ENCODE measurements around the gene TPO.

Gene TPO

DNA sequence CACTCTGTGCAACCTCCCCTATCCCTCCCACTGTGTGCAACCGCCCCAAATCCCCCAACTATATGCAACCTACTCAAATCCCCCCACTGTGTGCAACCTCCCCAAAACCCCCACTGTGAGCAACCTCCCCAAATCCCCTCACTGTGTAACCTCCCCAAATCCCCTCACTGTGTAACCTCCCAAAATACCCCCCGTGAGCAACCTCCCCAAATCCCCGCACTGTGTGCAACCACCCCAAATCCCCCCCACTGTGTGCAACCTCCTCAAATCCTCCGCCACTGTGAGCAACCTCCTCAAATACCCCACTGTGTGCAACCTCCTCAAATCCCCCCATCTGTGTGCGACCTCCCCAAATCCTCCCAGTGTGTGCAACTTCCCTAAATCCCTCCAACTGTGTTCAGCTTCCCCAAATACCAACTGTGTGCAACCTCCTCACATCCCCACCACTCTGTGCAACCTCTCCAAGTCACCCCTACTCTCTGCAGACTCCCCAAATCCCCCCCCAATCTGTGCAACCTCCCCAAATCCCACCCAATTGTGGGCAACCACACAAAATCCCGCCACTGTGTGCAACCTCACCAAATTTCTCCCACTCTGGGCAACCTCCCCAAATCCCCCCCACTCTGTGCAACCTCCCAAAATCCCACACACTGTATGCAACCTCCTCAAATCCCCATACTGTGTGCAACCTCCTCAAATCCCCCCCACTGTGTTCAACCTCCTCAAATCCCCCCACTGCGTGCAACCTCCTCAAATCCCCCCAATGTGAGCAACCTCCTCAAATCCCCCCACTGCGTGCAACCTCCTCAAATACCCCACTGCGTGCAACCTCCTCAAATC, 114.1 kb downstream of the TPO start:
- DNase-seq (ENCODE audit: low read depth): no peak

DNA sequence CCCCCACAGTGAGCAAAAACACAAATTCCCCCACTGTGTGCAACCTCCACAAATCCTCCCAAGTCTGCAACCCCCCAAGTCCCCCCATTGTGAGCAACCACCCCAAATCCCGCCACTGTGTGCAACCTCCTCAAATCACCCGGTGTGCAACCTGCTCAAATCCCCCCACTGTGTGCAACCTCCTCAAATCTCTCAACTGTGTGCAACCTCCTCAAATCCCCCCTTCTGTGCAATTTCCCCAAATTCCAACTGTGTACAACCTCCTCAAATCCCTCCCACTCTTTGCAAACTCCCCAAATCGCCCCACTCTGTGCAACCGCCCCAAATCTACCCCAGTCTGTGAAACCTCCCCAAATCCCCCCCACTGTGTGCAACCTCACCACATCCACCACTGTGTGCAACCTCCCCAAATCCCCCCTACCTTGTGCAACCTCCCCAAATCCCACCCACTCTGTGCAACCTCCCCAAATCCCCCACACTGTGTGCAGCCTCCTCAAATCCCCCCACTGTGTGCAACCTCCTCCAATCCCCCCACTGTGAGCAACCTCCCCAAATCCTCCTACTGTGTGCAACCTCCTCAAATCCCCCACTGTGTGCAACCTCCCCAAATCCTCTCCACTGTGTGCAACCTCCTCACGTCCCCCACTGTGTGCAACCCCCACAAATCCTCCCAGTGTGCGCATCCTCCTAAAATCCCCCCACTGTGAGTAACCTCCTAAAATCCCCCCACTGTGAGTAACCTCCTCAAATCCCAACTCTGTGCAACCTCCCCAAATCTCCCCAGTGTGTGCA, 115.2 kb downstream of the TPO start:
- DNase-seq (ENCODE audit: low read depth): no peak

DNA sequence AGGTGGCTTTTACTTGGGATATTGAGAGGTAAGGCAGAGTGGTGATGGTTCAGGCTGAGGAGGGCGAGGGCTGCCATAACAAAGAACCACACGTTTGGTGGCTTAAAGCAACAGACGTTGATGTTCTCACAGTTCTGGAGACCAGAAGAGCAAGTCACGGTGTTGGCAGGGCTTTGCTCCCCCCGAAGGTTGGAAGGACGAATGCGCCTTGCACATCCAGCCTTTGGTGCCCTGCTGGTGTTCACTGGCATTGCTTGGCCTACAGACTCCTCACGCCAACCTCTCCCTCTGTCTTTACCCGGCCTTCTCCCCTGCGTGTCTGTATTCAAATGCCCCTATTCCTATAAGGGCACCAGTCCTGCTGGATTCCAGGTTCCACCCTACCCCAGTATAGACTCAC, 125.4 kb downstream of the TPO start:
- DNase-seq (ENCODE audit: low read depth): no peak

DNA sequence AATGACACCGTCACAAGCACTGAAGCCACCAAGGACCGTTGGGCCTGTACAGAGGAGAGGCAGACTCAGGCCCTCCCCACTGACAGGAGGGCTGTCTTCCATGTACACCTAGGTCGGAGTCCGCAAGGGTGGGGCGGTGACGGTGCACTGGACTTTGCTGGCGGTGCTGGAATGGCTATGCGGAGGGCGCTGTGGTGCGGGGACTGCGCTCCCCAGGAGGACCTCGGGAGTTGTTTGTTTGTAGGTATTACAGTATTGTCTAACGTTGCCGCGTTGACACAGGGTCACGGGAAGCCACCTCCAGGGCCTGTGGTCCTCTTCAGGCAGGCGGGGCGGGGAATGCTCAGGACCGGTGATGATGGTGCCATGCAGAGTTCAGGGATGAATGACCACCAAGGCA, 126.2 kb downstream of the TPO start:
- no peak for DNase-seq (ENCODE audit: low read depth)

DNA sequence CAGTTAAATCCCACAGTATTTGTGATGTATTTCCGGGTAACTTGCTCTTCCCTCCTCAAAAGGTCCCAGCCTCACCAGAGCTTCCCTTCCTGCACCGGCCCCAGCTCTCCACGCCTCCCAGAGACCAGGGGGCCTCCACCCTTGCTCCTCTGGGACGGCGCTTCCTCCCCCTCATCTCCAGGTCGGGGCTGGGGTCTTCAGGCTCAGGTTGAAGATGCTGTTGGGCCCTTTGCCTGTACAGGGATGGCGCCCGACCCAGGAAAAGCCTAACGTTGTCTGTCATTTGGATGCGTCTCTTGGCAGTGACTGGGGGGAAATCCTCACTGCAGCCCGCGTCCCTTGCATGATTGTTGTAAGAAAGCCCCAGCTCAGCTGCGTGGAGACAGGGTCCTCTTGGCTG, 126.7 kb downstream of the TPO start:
- no peak for DNase-seq (ENCODE audit: low read depth)

DNA sequence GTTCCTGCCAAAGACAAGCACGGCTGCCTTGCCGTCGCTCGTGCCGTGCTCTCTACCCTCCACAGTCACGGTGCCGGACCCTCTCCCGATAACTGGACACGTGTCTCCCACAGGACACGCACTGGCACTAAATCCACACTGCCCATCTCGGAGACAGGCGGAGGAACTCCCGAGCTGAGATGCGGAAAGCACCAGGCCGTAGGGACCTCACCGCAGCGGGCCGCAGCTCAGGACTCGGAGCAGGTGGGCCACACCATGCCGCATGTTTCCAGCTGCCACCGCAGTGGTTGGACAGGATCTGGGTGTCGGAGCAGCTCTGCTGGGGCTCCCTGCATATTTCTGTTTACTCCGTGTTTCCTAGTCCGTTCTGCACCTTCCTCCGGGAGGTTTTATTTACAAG, 127.2 kb downstream of the TPO start:
- no peak for DNase-seq (ENCODE audit: low read depth)

DNA sequence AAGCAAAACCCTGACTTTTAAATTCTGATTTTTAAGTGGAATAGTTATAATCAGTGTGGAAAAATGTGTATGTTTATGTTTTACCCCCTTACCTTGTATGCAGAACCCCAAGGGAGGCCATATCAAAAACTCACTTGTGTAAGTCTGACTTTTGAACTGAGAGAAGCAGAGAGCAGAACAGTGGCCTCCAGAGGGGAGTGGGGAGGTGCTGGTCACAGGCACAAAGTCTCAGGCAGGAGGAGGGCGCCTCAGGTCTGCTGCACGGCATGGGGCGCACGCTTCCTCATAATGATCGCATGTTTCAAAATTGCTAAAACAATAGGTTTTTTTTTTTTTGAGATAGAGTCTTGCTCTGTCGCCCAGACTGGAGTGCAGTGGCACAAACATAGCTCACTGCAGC, 127.8 kb downstream of the TPO start:
- DNase-seq (ENCODE audit: low read depth): no peak

DNA sequence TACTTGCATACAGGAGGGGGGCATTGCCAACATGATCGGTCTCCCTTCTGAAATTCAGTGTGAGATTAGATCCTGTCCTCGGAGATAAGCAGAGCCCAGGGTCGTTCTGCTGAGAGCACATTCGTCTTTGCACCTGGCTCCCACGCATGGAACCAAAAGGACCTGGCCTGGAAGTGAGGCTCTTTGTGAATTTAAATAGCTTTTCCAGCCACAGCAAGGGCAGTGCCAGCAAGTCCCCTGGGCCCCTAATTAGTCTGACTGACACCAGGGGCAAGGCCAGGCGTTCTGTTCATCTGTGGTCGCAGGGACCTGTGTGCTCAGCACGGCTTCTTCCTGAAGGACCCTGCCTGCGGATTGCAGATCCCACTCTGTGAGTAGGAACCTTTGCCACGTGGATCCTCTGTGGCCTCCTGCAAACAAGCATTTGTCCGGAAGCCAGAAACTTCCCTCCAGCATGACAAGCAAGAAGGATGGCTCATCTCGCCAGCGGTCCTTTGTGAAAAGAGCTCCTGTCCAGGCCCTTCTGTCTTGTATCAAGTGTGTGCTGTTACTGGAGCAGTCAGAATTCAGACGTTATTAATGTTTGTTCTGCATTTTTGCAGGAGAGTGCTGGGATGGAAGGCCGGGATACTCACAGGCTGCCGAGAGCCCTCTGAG, 128.7 kb downstream of the TPO start:
- no peak for DNase-seq (ENCODE audit: low read depth)

DNA sequence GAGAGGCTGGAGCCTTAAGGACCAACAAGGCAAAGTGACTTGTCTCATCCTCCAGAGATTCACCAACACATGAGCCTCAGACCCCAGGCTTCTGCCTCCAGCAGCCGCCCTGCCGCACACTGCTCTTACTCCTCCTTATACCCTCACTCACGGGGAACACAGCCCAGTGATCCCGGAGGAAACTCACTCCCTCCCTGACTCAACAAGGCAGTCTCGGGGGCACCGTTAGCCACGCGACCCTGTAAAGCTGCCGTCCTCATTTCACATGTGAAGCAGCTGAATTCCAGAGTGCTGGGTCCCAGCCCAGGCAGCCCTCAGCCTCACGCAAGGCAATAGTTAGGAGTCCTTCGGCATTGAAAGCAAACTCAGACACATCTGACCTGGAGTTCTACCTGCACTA, 129.7 kb downstream of the TPO start:
- DNase-seq (ENCODE audit: low read depth): no peak

DNA sequence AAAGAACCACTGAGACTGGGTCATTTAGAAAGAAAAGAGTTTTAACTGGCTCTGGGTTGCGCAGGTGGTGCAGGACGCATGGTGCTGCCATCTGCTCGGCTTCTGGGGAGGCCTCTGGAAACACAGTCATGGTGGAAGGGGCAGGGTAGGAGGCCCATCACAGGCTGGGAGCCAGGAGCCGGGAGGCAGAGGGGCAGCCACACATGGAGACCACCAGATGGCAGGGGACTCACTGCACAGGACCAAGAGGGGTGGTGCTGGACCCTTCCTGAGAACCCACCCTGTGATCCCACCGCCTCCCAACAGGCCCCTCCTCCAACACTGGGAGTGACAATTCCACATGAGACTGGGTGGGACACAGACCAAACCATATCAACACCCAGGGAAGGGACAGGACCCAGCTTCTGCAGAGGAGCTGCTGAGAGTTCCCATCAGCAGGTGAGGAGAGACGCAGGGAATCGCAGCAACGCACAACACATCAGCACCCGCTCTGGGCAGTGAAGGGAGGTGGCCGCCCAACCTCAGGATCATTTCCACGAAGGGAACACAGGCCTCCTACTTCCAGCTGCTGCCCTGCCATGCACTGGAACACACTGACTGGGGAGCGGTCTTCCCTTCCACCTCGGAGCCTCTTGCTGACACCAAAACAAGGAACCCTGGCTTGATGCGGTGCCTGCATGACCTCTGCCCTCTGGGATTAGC, 130.7 kb downstream of the TPO start:
- DNase-seq (ENCODE audit: low read depth): no peak

DNA sequence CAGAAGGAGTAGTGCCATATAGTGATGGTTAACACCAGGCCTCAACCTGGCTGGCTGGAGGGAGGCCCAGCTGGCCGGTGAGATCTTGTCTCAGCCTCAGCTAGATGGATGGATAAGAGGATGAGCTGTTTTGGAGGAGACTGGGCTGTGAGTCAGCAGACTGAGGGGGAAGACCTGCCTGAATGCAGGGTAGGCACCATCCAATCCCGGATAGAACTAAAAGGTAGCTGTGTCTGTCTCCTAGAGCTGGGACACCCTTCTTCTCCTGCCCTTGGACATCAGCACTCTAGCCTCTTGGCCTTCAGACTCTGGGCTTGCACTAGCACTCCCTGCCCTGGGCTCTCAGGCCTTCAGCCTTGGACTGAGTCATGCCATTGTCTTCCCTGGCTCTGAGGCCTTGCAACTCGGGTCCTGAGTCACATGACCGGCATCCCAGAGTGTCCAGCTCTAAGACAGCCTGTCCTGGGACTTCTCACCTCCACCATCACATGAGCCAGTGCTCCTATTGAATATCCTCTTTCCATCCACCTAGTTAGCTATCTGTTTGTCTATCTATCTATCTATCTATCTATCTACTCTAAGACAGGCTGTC, 131.3 kb downstream of the TPO start:
- DNase-seq (ENCODE audit: low read depth): no peak

DNA sequence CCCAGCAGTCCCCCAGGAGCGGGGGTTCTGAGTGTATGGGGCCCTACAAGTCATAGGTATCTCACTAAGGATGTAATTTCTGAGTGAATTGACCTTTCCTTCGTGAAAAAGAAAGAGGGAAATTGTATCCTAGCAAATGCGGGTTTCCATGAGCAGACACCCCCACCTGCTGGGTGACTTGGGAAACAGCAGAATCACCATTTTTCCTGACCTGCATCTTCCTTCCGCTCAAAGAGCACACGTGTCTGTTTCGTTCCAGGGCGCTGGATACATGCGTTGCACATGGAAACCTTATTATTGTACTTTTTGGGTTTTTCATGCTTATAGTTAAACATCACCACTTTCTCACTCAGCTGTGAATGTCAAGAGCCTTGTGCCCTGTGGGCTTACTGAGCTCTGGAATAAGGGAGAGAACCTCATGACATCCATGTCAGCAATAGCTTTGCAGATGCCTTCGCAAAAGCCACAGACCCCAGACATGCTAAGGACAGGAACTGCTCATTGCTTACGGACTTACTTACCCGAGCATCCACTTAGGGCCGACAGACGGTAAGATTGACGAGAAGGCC, 132.8 kb downstream of the TPO start:
- no peak for DNase-seq (ENCODE audit: low read depth)

DNA sequence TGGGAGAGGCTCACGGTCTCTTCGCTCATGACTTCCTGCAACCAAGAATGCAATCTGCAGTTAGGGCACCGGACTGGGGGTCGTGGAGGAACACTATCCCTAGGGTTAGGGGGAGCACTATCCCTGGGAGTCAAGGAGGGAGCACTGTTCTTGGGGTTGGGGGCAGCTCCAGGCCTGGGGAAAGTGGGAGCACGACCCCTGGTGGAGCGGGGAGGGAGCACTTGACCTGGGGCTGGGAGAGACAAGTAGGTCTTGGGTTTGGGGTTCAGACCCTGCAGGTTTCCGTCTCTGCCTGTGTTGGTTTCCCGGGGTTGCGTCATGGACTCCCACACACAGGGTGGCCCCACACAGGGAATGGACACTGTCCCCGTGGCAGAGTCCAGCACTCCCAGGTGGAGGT, 133.6 kb downstream of the TPO start:
- DNase-seq (ENCODE audit: low read depth): no peak

DNA sequence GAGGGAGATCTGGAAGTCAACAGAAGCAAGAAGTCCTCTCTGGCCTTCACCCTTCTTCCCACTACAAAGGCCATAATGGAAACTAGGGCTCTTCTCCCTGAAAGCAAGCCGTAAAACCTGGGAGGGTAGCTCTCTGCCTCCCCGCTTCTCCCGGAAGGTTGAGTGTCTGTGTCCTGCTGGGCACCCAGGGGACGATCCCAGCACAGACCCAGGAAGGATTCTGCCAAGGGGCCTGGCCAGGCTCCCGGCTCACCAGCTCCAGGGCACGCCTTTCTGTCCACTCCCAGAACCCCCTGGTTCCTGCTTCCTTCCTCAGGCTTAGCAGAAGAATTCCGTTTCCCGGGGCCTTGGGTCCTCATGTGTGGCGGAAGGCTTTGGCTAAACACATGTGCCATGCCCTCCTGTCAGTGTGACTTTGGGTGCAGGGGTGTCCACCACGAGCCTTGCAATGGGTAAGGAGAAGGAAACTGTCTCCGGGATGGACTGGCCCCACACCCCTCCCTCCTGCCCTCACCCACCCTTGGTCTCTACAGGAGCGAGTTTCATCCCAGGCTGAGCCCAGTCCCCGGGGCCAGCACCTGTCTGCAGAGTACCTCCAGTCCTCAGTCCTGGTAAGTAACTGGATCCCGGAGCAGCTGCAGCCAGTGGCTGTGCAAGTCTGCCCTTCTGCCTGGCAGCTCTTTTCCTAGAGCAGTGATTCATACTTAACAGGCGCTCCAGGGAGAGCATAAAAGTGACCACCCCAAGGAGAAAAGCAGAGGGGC, 135.8 kb downstream of the TPO start:
- no peak for DNase-seq (ENCODE audit: low read depth)

DNA sequence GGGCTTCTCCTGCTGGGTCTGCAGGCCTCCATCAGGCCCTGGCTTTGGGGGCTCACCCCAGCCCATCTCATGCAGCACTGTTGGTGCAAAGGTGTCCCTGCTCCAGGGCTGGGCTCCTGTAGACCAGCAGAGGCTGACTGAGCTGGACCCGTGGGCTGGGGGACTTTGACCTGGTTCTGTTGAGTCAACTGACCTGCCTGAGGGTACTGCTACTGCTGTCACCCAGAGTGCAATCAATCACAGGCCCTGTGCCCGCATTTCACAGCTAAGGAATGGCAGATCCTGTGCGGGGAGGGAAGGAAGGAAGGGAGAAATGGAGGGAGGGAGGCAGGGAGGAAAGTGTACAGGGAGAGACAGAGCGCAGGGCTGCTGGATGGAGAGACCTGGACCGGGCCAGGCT, 136.8 kb downstream of the TPO start:
- no peak for DNase-seq (ENCODE audit: low read depth)

DNA sequence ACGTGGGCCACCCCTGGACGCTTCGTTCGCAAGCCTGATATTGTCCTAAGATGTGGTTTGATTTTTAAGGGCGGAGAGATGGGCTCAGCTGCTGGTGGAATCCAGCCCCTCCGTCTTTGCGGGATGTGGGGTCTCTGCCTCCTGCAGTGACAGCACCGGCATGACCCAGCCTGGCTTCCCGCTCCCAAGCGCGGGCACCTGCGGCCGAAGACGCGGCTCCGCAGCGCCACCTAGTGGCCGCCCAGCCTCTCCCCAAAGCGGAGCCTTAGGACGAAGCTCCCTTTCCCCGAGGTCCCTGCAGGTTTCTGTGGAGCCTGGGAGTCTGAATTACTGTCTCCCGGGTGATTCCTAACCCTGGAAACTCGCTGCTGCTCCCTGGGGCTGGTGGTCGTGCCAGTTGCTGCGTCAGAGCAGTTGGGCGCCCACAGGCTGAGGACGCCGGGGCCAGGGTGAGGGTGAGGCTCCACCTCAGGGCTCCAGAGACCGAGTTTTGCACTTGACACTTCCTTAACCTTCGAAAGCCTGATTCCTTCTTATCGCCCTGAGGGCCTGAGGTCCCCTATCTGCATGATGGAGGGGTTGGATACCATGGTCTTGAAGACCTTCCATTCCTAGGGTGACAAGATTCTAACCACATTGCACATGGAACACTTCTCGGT, 137.5 kb downstream of the TPO start:
- DNase-seq (ENCODE audit: low read depth): peak; percentile 38

DNA sequence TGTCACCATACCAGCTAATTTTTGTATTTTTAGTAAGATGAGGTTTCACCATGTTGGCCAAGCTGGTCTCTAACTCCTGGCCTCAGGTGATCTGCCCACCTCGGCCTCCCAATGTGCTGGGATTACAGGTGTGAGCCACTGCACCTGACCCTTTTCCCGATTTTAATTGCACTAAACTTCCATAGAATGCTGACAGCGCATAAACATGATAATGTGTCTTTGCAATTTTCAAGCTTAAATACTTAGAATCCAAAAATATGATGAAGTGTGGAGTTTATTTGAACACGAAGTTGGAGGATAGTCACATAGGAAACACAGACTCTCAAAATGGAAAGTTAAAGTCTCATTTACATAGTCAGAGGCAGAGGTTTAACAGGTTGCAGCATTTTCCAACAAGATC, 138.6 kb downstream of the TPO start:
- DNase-seq (ENCODE audit: low read depth): no peak

DNA sequence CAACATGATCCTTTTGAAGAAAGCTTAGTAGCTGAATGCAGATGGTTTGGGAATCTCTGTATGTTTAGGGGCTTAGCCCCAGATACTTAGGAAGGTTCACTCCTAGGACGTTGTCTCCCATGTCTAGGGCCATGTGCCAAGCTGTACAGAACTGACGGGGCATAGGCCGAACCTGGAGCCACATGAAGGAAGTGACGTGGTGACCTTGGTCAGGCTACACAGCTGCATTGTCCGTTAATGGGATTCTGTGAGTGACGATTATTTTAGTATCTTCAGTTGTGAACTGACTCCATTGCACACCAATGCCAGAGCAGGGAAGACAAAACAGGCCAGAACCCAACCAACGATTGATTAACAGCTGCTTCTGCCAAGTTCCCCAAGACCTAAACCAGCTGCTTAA, 139.3 kb downstream of the TPO start:
- DNase-seq (ENCODE audit: low read depth): no peak

DNA sequence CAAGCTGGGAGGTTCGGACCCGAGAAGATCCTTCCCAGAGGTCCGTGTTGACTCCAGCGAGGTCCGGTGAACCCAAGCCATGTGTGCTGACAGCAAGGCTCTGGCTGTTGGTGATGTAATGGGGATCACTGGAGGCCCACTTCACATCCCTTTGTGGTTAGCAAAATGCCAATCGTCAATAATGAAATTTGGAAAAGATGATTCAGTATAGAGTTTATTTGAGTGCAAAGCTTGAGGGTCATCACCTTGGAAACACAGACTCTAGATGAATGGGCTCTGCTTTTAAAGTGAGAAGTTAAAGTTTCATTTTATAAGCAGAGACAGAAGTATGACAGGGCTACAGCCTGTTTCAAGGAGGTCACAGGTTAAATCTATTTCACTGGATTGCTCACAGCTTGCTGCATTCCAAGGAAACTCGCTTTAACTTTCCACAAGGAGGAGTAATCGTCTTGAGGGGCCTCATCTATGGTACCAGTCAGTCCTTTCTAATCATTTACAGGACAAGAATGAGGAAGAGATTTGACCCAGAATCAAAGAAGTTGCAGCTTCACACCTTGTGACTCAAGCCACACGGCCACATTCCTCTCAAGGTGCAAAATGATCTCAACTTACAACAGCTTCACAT, 140.5 kb downstream of the TPO start:
- DNase-seq (ENCODE audit: low read depth): no peak

DNA sequence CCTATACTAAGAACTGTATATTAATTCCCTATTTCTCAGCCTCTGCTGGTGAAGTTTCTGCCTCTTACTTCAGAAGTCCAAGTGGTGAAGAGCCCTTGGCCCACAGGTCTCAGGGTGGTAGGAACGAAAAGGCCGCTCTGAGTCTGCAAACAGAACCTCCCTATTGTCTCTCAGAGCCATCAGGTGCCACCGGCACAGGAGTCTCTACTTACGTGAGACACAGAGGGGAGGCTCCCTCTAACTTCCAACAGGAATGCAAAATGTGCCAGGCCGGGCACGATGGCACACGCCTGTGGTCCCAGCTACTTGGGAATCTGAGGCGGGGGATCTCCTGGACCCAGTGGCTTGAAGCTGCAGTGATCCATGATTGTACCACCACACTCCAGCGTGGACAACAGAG, 143.0 kb downstream of the TPO start:
- no peak for DNase-seq (ENCODE audit: low read depth)
